GM15510 (cell line): ENCODE data around the gene PLXNC1.

ENCODE experiments used
- POLR2A ChIP-seq: IDR thresholded peaks from 3 replicates; pipeline ENCODE4 v1.6.1; 2011; ENCODE audit warnings: borderline replicate concordance; ENCODE audit not compliant: insufficient read length; ENCODE audit errors: extremely low read depth

PLXNC1 gene

DNA sequence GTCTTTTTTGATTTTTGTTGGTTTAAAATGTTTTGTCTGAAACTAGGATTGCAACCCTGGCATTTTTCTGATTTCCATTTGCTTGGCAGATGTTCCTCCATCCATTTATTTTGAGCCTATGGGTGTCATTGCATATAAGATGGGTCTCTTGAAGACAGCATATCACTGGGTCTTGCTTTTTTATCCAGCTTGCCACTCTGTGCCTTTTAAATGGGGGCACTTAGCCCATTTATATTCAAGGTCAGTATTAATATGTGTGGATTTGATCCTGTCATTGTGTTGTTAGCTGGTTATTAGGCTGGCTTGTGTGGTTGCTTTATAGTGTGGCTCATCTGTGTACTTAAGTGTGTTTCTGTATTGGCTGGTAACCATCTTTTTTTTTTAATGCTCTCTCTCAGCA, 171.7 kb downstream of the PLXNC1 start:
- TF ChIP-seq POLR2A, result no peak

DNA sequence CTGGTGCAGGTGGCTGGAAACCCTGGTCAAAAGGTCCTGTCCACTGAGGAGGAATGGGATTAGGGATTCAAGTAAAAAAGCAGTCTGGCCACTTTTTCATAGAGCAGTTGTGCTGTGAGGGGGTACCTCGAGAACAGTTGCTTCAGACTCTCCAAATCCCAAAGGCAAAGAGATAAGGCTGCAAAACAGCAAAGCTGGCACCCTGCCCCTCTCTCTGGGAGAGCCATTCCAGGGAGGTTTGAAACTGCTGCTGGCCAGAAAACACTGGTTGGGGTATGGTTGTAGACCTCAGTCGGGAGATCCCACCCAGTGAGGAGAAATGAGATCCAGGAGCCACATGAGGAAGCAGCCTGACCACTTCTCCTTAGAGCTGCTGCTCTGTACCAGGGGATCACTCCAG, 174.0 kb downstream of the PLXNC1 start:
- TF ChIP-seq POLR2A, result no peak

DNA sequence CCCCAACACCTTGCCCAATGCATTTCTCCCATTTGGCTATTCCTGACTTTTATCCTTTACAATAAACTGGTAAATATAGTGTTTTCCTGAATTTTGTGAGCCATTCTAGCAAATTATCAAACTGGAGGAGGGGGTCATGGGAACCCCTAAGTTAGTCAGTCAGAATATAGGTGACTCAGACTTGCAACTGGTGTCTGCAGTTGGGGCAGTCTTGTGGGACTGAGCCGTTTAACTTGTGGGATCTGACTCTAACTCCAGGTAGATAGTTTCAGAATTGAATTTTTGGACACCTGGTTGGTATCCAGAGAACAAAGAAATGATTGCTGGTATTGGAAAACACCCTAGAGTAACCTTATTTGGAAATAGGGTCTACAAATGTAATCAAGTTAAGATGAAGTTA, 177.9 kb downstream of the PLXNC1 start:
- no peak for TF ChIP-seq POLR2A

DNA sequence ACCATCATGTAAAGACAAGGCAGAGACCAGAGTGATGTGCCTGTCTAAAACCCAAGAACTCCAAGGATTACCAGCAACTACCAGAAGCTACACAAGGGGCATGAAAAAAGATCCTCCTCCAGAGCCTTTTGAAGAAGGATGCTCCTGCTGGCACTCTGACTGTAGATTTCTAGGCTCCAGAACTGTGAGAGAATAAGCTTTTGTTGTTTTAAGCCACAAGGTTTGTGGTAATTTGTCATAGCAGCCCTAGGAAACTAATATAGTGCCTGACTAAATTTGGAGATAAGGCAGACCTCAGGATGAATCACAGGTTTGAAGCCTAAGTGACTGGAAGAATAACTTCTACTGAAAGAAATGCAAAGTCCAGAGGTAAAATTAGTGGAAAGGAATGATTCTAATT, 178.3 kb downstream of the PLXNC1 start:
- no peak for TF ChIP-seq POLR2A

DNA sequence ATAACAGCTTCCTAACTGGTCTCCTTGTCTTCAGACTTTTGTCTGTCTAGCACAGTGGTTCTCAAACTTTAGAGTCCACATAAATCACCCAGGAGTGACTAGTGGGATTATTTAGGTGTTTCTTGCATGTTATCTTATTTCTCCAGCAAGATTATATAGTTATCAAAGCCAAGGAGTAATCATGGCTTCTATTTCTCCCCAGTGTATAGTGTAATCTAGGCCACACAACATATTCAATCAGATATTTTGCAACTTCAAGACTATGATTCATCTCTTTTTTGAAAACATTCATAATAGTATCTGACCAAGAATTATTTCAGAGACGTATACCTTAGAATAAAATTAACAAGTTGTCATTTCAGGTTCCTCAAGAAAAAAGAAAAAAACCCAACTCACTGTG, 179.4 kb downstream of the PLXNC1 start:
- TF ChIP-seq POLR2A, result no peak

DNA sequence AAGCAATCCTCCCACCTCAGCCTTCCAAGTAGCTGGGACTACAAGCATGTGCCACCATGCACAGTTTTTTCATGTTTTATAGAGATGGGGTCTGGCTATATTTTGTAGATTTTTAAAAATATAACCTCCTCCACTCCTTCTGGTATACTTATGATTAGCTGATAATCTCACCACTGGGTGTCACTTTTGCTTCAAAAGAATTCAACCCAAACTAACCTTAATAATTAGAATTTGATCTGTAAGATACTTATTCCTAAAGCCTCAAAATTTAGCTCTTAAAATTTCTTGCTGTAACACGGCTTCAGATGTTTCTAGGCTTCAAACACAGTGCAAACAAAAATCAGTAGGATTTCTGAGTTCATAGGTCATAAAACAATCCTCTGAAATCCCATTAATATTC, 181.0 kb downstream of the PLXNC1 start:
- no peak for TF ChIP-seq POLR2A

DNA sequence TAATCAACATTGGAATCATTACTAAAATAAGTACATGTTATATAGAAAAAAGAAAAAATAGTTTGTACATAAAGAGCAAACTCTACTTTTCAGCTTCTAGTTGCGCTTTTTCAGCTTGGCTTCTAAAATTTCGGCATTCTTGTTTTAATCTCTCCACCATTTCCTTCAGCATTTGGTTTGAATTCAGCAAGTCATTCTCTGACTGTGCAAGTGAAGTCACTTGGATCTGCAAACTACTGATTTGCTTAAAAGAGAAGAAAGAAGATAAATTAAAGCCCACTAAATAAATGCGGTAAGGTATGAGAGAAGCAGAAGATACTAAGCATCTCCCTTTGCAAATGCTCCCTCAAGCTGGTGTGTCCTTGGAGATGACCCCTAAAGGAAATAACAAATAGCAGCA, 185.0 kb downstream of the PLXNC1 start:
- no peak for TF ChIP-seq POLR2A

DNA sequence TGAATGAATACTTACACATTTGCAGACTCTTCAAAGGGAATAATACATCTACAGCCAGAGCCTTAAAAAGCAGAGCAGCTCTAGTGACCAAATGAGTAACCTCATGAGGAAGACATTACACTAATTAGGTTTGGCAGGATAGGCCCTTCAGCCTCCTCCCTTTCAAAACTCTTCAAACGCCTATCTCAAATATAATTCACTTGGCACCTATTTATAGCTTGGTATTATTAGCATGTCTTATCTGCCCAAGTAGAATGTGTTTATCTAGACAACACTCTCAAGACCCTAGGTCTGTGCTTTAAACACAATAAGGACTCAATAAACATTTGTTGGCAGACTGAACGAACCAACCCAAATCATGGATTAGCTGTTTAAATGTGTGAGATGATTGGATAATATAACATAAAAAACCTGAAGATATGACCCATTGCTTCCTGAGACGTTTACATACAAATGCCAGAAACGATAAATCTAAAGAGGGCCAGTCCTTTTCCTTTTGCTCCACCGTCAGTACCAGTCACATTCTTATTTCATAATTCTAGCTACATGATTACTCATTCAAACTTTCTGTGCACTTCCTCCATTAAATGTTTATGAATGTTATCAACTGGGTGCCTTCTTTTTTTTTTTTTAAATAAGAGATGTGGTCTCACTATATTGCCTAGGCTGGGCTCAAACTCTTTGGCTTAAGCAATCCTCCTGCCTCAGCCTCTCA, 188.0 kb downstream of the PLXNC1 start:
- TF ChIP-seq POLR2A, result no peak

DNA sequence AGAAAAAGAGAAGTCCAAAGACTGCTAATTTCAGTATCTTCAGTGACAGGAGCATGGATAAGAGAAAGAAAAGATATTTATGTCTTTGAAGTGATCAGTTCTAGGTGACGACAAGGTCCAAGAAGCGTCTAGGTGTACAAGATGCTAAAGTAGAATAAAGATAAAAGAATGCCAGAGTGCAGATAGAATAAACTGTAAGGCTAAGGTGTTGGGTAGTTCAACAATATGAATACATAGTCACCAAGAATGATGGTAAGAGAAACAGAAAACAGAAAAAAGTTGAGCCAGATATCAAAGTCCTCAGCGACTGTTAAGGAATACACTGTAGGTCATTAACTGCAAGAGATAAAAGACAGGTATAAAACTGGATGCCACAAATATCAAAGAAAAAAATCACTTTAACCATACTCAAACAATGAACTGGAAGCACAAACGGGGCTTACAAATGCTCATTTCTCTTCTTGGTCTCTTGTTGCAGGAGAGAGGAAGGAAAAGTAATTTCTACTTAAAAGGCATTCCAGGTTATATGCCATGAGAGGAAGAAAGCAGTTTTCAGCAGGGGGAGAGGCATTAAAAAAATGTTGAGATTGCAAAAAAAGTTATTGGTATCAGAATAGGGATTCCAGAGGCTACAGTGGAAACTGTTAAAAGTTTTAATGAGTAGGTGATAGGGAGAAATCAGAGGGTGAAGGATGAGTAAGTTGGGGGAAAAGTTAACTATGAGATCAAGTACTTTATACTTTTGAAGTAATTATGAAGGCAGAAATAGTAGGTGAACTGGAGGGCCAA, 189.8 kb downstream of the PLXNC1 start:
- no peak for TF ChIP-seq POLR2A

DNA sequence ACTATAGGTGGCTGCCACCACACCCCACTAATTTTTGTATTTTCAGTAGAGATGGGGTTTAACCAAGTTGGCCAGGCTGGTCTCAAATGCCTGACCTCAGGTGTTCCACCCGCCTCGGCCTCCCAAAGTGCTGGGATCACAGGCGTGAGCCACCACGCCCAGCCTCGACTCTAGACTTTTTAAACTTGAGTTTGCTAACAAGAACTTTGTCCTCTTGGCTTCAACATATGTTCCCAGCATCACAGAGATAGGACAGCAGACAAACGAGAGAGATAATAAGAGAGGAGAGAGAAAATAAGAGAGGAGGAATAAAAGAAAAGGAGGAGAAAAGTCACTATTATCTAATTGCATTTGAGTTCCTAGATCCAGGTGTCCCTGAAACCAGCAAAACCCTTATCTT, 192.2 kb downstream of the PLXNC1 start:
- TF ChIP-seq POLR2A, result no peak

DNA sequence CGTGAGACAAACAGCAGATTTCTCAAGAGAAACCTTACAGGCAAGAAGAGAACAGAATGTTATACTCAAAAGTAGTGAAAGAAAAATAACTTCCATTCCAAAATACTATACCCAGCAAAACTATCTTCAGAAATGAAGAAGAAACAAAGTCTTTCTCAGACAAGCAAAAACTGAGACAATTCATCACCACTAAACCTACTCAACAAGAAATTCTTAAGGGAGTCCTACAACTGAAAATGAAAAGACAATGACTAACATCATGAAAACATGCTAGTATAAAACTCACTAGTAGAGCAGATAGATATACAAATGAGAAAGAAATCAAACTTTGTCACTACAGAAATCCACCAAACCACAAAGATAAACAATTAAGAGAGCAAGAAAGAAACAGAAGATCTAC, 204.8 kb downstream of the PLXNC1 start:
- TF ChIP-seq POLR2A, result no peak
